GM18909 (cell line): ENCODE results near the gene LYSMD2.

Experiments used
- ATAC-seq: cut with Tn5 transposase; IDR thresholded peaks from one replicate; pipeline ENCODE4 v1.9.1; 2021; ENCODE audit warnings: mild to moderate bottlenecking; ENCODE audit not compliant: unreplicated experiment, poor library complexity

LYSMD2 gene

DNA sequence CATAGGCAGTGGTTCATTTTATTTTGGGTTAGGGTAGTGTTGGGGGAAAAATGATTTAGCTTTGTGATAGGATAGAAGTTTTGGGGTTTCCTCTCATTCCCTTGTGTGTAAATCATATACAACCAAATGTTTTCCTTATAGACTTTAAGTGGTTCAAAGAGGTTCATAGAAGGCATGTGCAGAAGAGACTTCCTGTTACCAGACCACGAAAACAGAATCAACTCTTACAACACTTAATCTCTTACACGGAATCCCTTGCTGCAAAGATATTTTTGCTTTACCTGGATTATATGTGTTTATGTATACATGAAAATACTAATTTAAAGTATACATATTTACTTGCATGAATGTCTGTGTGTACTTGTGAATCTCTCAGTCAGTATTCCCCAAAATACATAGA lies 16.8 kb upstream of the LYSMD2 start:
- ATAC-seq: no peak

DNA sequence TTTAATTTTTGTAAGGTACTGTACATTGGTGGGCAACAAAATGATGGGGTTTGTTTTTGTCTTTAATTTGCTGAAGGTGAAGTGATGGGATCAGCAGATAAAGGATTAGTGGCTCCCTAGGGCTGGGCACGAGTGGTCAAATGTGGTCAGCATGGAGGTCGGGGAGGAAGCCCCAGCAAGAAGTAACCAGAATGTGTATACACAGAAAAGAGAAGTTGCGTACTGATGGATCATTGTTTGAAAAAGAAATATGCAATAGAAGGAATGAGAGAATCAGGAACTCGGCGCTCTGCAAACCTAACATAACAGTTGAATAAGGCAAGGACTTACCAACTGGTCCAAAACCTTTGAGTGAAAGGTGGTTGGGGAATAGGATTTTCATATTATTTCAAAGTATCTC lies 15.4 kb upstream of the LYSMD2 start:
- no peak for ATAC-seq

DNA sequence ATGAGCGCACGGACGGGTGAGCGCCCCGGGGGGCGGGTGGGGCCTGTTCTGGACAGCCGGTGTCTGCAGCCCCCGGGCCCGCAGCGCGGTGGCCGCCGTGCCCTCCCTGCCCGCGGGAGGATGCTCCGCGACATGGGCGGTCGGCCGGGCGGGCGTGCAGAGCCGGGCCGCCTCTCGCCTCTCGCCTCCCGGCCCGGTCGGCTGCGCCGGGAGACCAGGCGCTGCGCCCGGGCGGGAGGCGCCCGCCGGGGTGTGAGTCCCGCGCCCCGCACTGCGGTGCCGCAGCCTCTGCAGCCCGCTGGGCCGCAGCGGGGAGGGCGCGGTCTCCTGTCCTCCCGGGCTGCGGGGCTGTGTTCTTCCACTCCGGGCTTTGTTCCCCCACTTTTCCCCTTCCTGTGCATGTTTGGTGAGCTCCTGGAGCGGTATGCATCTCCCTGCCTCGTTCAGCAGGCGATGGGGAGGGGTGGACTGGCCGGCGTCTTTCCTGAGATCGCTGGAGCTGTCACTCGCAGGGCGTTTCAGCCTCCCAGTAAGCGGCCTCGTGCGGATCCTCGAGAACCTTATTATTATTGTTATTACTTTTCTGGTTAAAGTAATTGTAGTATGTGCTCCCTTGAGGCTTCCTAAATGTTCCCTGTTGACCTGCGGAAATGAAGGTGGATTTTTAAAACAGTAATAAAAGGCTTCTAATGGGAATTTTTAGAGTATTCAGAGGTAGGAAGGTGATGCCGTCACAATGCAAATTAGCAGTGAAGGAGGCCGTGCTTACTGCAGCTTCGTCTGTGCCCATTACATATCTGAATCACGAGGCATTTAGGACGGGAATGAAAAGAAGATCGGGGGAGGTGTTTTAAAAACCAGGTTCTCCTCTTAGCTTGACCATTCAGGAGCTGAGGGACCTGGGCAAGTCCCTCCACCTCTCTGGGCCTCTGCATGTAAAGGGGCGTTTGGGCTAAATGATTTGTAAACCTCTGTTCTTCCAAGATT lies 14.5 kb upstream of the LYSMD2 start:
- ATAC-seq: peak; percentile 40

DNA sequence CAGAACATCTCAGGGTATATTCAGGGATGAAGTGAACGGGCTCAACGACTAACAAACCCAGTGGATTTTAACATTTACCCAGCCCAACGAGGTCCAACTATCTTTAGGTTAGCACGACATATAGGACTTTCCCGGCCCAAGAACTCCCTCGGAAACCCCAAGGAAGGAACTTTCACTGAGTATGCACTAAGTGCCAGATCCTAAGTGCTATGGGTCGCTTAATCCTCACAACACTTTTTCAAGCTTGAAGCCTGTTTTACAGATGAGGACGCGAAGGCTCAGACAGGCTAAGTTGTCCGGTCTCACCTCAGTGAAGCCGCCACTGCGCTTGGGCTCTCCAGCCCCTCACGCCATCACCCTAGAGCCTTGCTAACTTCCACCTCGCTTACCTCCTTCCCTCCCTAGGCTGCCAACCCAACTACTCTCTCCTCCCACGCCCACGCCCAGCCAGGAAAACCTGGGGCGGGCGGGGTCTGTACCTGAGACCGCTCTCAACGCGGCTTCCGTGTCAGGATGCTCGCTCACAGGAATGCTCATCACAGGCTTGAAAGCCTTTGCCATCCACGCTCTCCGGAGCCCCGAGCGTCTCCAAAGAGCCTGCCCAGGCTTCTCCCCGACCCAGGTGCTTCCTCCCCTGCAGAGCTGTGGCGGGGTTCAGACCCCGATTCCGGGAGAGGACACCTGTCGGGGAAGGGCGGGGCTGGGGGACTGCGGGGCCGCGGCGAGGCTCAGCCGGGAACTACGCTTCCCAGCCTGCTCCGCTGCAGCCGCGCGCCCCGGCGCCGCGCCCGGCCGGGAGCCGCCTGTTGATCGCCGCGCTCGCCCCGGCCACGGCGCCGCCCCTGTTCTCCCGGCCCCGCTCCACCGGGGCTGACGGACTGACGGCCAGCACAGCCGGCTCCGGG lies 13.6 kb upstream of the LYSMD2 start, which contains the start of gene TMOD2:
TSS of gene TMOD2 (plus strand) at position 806 of the 905 bp plus-strand sequence. CDS start 14,845 bp downstream, outside the sequence.
- peak; percentile 73 for ATAC-seq

DNA sequence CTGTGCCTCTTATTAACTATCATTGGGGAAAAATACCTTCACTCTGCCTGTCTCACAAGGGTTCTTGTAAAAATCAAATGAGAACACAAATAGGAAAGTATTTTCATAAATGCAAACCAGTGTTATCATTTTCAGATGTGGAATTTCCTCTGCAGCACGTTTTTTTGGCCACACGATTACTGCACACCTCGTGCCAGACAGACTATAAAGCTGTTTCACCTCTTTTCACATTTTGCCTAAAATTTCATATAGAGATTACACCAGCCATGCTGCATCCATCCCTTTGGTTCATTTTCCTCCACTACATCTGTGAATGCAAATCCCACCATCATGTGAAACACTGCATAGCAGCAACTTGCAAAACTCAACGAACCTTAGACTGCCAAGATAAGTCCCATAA lies 12.7 kb upstream of the LYSMD2 start:
- ATAC-seq: no peak

DNA sequence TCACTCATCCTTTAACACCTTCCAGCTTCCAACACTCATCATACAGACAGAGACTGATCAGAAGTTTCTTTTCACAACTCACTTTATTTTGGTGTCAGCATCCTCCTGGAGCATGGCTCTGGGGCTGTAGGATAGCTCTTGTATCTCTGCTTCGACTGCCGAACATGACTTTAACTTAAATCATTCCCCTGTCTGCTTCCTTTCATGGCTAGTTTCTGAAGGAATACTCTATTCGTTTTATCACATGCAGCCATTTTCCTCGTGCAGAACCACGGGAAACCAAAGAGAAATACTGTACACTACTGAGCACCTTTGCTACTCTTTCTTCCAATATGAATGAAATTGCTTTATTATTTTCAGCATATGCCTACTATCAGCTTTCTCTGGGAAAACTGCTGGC lies 11.9 kb upstream of the LYSMD2 start:
- no peak for ATAC-seq

DNA sequence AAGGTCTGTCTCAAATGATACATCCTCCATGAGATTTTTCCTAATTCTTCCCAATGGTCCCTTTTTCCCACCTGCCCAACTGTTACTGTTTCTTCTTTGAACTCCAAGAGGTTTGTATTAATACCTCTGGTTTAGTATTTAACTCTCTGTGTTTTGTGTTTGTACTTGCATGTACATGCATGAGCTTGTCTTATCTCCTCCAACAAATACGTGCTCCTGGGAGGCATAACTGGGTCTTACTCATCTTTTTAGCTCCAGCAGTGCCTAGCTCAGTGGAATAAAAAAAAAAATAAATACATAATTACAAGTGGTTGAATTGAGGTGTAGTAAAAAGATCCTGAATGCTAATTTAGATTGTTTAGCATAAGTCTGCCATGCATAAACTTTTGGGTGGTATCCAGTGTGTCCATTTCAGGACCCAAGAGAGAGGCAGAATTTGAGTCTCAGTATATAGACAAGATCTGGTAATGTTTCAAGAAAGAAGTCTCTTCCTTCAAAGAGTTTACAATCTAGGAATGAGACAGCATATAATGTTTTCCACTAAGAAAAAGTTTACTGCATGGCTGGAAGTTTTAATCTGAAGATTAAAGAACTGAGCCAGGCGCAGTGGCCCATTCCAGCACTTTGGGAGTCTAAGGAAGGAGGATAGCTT lies 1.7 kb upstream of the LYSMD2 start:
- ATAC-seq: no peak

DNA sequence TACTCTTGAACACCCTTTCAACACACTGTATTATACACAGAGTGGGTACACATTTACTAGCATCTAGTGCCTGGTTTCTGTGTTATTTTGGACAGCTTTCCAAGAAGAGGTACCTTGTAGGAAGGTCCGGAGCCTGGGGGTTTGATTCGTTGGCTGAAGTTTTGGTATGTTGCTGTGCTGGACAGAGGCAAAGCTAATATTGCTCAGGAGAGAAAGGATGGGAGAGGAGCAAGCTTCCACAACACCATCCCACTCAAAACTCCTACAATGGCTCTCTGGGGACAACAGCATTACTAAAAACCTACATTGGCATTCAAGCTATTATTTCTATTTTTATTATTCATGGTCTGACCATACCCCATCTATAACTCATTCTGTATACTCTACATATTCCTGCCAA lies 1.1 kb upstream of the LYSMD2 start:
- no peak for ATAC-seq

DNA sequence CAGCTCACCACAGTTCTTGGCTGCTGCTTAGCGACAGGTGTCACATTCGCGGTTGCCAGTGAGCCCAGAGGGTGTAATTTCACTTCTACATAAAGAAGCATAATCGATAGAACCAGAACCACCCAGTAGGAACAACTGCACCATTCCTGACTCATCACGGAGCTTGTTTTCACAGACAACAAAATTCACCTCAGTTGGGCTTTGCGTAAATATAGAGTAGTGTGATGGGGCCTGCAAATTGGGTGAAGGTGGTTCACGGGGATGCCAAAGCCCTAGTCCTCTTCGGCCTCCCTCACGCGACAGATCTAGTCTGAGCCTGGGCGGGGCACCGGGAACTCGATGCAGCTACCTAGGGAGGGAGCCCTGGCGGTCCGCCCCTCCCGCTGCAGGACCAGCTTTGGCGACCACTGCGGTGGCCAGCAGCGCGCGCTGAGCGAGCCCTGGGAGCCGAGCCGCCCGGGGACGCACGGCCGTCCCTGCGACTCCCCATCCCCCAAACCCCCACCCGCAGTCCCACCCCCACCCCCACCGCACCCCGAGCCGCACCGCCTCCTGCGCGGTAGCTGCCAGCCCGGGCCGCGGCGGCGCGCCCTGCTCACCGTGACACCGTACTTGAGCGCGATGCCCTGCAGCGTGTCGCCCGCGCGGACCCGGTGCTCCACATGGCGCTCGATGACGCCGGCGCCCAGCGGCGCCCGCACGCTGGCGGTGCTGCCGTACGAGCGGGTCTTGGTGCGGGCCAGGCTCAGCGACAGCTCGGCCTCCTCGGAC lies 519 bp downstream of the LYSMD2 start:
- peak; percentile 34 for ATAC-seq

DNA sequence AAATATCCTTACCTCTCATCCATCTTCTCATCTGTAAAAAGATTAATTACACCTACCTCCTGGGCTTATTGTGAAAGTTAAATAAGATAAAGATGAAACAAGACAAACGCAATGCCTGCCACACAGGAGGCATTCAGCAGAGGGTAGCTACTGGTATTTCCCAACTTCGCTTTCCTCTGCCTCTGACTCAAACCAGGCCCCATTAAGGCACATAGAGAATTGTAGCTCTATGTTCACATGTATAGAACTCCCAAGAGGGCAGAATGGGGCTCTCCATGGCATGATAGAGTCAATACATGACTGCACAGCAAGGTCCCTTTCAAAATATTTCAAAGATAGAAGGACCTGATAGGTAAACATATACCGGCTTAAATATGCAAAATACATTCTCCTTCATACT lies 1.4 kb downstream of the LYSMD2 start:
- ATAC-seq: peak; percentile 32

DNA sequence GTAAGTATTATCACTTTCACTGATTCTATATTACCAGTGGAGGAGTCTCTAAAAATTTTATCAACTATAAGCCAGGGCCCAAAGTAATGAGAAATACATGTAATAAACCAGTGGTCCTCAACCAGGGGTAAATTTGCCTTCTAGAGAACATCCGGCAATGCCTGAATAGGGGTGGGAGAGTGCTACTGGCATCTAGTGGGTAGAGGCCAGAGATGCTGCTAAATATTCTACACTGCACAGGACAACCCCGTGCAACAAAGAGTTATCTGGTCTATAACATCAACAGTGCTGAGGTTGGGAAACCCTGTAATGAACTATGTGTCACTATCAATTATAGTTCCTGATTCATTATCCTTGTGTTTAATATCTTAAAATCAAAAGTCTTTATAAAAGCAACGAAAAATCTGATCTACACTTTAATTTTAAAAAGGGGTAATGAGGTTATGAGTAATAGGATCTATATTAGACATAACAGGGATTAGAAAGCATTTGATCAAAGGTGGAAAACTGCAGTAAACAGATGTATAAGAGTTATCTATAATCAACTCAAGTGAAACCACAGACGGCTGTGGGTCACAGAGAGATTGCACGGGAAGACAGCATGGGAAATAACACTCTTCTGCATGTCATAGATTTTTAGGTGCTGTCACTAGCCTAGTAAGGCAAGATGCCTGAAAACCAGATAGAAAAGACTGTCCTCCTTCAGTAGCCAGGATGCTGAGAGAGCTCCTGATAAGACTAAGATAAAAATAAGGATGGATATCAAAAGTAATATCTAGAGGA lies 2.0 kb downstream of the LYSMD2 start:
- no peak for ATAC-seq

DNA sequence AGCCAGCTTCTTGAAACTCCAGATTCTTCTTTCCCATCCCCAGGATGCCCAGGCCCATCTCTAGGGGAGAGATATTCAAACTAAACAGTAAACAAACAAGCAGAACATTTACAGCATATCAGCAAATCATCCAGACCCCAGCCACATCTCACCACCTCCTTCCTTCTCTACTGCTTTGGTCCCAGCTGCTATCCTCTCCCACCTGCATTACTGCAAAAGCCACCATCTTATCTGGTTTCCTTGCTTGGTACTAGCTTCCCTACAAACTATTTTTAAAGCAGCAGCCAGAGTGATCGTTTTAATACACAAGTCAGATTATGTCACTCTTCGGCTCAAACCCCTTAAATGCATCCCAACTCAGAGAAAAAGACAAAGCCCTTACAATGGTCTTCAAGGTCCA lies 4.8 kb downstream of the LYSMD2 start:
- no peak for ATAC-seq

DNA sequence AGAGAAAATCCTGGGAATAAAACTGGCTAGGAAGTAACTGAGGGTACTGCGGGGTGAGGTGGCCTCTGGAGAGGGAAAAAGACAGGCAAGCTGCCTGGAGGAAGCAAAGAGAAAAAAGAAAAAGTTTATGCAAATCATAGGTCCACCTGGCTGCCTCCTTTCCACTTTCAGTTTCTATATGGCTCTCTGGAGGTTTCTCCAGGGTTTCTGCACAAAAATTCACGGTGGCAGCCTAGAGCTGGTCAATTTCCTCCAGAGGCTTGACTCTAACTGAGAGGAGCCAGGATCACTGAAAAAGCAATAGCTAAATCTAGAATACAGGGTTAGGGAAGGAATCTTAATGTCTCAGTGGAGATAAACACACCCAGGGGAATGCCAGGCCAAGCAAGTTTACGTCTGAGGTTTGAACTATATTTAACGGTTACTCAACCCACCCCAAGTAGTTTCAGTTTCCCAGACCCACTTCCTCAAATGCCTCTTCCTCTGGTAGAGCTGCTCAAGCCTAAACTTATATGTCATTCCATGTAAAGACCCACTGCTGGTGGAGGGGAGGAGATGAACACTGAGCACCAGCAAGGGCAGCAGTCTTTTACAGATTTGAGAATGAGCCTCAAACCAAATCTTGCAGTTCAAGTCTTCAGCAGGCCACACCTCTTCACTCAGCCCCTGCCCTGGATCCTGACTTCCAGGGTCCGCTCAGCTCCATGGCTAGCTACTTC lies 5.7 kb downstream of the LYSMD2 start:
- peak; percentile 61 for ATAC-seq

DNA sequence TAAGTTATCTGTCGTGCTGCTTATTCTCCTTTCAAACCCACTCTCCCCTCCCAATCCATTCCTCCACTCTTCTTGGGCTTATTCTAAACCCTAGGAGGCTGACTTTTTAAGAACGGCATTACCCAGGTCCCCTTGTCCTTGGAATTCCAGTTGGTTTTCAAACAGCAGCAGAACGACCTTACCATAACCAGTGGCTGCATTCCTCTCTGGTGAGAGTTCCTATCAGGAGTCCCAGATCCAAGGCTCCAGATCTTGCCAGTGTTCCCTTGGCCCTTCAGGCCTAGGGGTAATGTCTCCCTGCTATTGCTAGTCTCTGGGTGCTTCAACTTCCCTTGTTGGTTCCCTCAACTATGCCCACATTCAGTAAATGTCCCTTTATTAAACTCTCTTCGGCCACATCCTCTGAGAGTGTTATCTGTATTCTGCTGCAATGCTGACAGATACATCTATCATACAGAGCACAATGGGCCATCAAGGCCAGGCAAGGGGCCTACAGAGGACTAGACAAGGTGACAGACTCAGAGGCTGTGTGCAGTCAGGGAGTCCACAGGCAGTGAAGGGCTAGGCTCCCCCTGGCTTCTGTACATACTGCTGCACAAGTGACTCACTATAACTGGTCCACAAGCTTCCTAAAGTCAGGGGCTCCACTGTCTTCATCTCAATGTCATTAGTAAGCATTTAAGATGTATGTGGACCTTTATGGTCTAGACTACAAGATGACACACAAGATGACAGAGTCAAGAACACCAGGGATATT lies 10.1 kb downstream of the LYSMD2 start:
- no peak for ATAC-seq

DNA sequence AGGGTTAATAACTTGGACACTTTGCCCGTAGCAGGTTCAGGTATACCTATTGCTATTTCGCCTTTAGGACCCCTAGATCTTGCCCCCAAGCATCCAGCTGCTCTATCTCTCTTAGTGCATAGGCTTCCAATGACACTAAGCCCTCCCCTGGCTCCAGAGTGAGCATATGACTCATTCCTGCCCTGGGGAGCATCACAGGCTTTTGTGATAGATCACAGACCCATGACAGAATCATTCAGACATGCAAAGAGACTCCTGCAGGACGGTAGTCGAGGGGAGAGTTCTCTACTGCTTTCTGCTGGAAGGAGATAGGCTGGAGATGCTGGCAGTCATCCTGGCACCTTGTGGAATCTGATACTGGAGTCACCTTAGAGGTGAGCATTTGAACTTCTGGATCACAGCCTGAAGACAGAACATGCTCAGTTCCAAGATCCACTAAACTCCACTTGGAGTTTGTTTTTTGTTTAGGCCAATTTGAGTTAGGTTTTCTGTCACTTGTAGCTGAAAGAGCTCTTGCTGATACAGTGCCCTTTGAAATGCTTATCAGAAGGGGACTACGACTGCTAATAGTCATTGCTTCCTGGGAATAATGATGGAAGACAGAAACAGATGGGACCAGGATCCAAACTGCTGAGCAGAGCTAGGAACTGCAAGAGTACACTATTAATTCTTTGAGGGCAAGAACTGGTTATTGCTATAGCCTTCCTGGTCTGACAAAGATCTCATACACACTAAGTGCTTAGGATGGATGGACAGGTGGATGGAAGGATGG lies 11.0 kb downstream of the LYSMD2 start:
- ATAC-seq: peak; percentile 88

DNA sequence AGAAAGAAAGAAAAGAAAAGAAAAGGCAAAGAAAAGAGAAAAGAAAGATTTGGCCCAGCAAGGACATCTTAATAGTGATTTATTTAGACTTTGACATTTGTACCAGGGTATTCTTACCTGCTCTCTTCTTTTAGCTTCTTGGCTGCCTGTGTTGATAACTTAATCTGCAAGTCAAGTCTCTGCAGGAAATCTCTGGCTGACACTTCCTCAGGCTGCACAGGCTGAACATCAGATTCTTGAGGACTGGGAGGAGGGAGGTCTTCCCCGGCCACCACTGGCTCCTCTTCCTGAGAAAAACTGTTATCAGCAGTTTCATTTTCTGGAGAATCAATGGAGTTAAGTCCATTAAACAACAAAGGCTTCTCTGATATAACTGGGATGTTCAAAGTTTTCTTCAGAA lies 12.8 kb downstream of the LYSMD2 start:
- ATAC-seq: no peak

DNA sequence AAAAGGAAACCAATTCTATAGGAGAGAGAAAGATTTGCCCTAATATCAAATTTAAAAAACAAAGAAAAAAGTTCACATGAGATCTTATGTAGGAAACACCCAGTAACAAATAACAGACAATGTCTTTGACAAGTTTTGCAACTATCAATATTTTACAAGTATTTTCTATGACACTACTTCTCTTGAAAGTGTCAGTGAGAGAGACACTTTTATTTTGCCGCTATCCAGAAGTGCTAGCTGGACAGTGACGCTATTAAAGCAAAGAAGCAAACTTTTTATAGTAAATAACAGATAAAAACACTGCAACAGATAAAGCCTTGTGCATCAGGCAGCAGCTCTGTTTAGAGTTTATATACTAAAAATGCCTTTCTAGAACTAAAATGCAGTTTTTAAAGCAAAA lies 13.3 kb downstream of the LYSMD2 start:
- ATAC-seq: no peak
